HepG2 (cell line): ENCODE measurements around the gene TAPBP. TPM values are rescaled to one million over a fixed set of nuclear protein-coding genes. Genes with fewer than 3 reads are reported as not detected.
A peak's percentile ranks its signal among the peaks of the same experiment; 100 is the strongest.

ENCODE experiments used
- ELK4 ChIP-seq: sonication (generic); formaldehyde crosslinking; IDR thresholded peaks from 2 replicates; pipeline ENCODE4 v1.9.0; 2021; ENCODE audit warnings: missing genetic modification reagents, borderline replicate concordance
- HMGXB4 ChIP-seq, 2 experiments: sonication (generic) in 1 of 2; formaldehyde crosslinking in 1 of 2; IDR thresholded peaks; 2 replicates each; pipeline versions ENCODE4 v1.4.0 to v1.6.1; 2018 to 2020; ENCODE audit warnings: missing genetic modification reagents in 2 of 2, borderline replicate concordance in 1 of 2, low read depth in 1 of 2, mild to moderate bottlenecking in 1 of 2, missing biosample characterization in 1 of 2
- IKZF1 ChIP-seq: fragments of 450-650 bp; IDR thresholded peaks from 2 replicates; pipeline ENCODE4 v1.7.1; 2016
- KLF9 ChIP-seq: IDR thresholded peaks from 2 replicates; pipeline ENCODE4 v1.6.1; 2016; ENCODE audit warnings: low read depth
- MLX ChIP-seq: IDR thresholded peaks from 2 replicates; pipeline ENCODE4 v1.6.1; 2016
- MTERF4 ChIP-seq: sonication (generic); formaldehyde crosslinking; IDR thresholded peaks from 2 replicates; pipeline ENCODE4 v1.8.0; 2023; ENCODE audit warnings: mild to moderate bottlenecking, missing genetic modification reagents
- NR2C2 ChIP-seq: sonication (generic); formaldehyde crosslinking; IDR thresholded peaks from 2 replicates; pipeline ENCODE4 v1.4.0; 2020; ENCODE audit warnings: missing genetic modification reagents, mild to moderate bottlenecking, moderate library complexity, borderline replicate concordance
- PITX1 ChIP-seq: sonication (generic); formaldehyde crosslinking; IDR thresholded peaks from 2 replicates; pipeline ENCODE4 v1.5.1; 2020; ENCODE audit warnings: mild to moderate bottlenecking, missing genetic modification reagents
- PRPF4 ChIP-seq: fragments of 200-400 bp; formaldehyde crosslinking; IDR thresholded peaks from 2 replicates; pipeline ENCODE4 v1.6.1; 2016; ENCODE audit warnings: low read length, low read depth; ENCODE audit not compliant: poor library complexity, severe bottlenecking
- RFXAP ChIP-seq: sonication (generic); formaldehyde crosslinking; IDR thresholded peaks from 2 replicates; pipeline ENCODE4 v1.4.0; 2020; ENCODE audit warnings: missing genetic modification reagents, borderline replicate concordance
- SATB2 ChIP-seq: sonication (generic); formaldehyde crosslinking; IDR thresholded peaks from 2 replicates; pipeline ENCODE4 v1.5.0; 2020; ENCODE audit warnings: missing genetic modification reagents
- SETDB1 ChIP-seq: sonication (generic); formaldehyde crosslinking; IDR thresholded peaks from 2 replicates; pipeline ENCODE4 v1.5.1; 2020; ENCODE audit warnings: missing genetic modification reagents, mild to moderate bottlenecking, borderline replicate concordance
- SP1 ChIP-seq, 2 experiments: fragments of 450-650 bp in 1 of 2; sonication (generic) in 1 of 2; formaldehyde crosslinking in 1 of 2; IDR thresholded peaks; 2 replicates each; pipeline versions ENCODE4 v1.4.0 to v1.6.1; 2016 to 2020; ENCODE audit warnings: missing genetic modification reagents in 1 of 2
- U2AF1 ChIP-seq: fragments of 200-400 bp; formaldehyde crosslinking; optimal IDR thresholded peaks from 2 replicates; pipeline ENCODE3; 2017; ENCODE audit warnings: mild to moderate bottlenecking, low read depth, low read length
- ZHX2 ChIP-seq, 2 experiments: sonication (generic) in 1 of 2; formaldehyde crosslinking in 1 of 2; IDR thresholded peaks; 2 replicates each; pipeline versions ENCODE4 v1.6.1 to v1.9.0; 2014 to 2022; ENCODE audit warnings: antibody characterized with exemption in 1 of 2, borderline replicate concordance in 1 of 2, inconsistent platforms in 1 of 2, low read depth in 1 of 2, missing genetic modification reagents in 1 of 2
- ZNF235 ChIP-seq: sonication (generic); formaldehyde crosslinking; IDR thresholded peaks from 2 replicates; pipeline ENCODE4 v1.8.1; 2023; ENCODE audit warnings: mild to moderate bottlenecking, missing genetic modification reagents, borderline replicate concordance
- ZNF33B ChIP-seq: sonication (generic); formaldehyde crosslinking; IDR thresholded peaks from 2 replicates; pipeline ENCODE4 v1.5.1; 2020; ENCODE audit warnings: mild to moderate bottlenecking, missing genetic modification reagents
- ZNF614 ChIP-seq: IDR thresholded peaks from 2 replicates; pipeline ENCODE4 v1.6.1; 2018; ENCODE audit warnings: missing biosample characterization, missing genetic modification reagents, inconsistent platforms, borderline replicate concordance
- polyA plus RNA-seq, 8 experiments: library from polyadenylated mRNA; depleted of rRNA in 3 of 8; stranded (reverse) in 7 of 8; unstranded in 1 of 8; fragments of >200 nt; fragmentation: Illumina TruSeq in 4 of 8; extraction: Trizol in 4 of 8; gene quantifications; 2 replicates each; pipeline versions ENCODE4 v1.2.1 to v1.2.3, GENCODE V29; 2011 to 2016; ENCODE audit warnings: low read depth in 4 of 8, missing spikeins in 1 of 8, mixed read lengths in 1 of 8; ENCODE audit not compliant: insufficient read depth in 1 of 8
- total RNA-seq, 5 experiments: library from RNA; depleted of rRNA; stranded (reverse); fragments of >200 nt; fragmentation: Illumina TruSeq; extraction: Trizol; gene quantifications; 2 replicates each; pipeline ENCODE4 v1.2.3, GENCODE V29; 2016; ENCODE audit warnings: low read depth in 1 of 5

TAPBP gene
- total and polyA plus RNA-seq, 2 of the 13 experiments (the other 11 are each of a cell fraction or from before 2014, with no cell fraction given) = 27.4 to 32.3 TPM

- TF ChIP-seq HMGXB4 (CRISPR knock-in tag; IDR thresholded peaks at IDR 0.05; ENCODE audit: borderline replicate concordance in 1 of 2, low read depth in 1 of 2) (peak; percentile 91 to 92), U2AF1 (no peak), RFXAP (CRISPR knock-in tag) (no peak), SP1 (IDR thresholded peaks at IDR 0.05) (no peak), SP1 (CRISPR knock-in tag; IDR thresholded peaks at IDR 0.05) (peak; percentile 33; the same call in 1 of the 2 replicates), ZNF235 (CRISPR knock-in tag) (no peak), PRPF4 (peak; percentile 67), MTERF4 (CRISPR knock-in tag) (no peak), SATB2 (no peak), MLX (CRISPR knock-in tag) (no peak), IKZF1 (no peak), ELK4 (CRISPR knock-in tag) (no peak), SETDB1 (CRISPR knock-in tag) (no peak), PITX1 (CRISPR knock-in tag) (no peak), ZNF614 (CRISPR knock-in tag) (peak; percentile 48; the same call in 1 of the 2 replicates), NR2C2 (CRISPR knock-in tag) (peak; percentile 60; the same call in 1 of the 2 replicates), ZNF33B (no peak), ZHX2 (IDR thresholded peaks at IDR 0.05; ENCODE audit: low read depth) (no peak), ZHX2 (CRISPR knock-in tag; IDR thresholded peaks at IDR 0.05; ENCODE audit: borderline replicate concordance) (no peak), KLF9 (CRISPR knock-in tag) (no peak)
Measured at GRCh38 chr6:33279971-33280511, 33.8 kb downstream of the TAPBP start (continued).
